Uterus (tissue), 4 donors: ENCODE data around the gene PPP1CB. TPM values are rescaled to one million over a fixed set of nuclear protein-coding genes. Genes with fewer than 3 reads are reported as not detected.
"Not testable (repeated sequence)": the region's sequence is repeated elsewhere in the genome, so short reads cannot be mapped to it uniquely, and the experiment has no call there.

ENCODE experiments used
- DNase-seq, 2 donors: peaks; one replicate each; pipeline ENCODE4 v3.0.0-alpha.2; 2019 to 2020
- H3K27ac ChIP-seq, 2 donors: fragments of 200-600 bp; sonication (generic); 1 replicate in 1 of 2; 2 replicates in 1 of 2; pipeline ENCODE4 v1.5.1; 2016 to 2018
- H3K27me3 ChIP-seq, 2 donors: fragments of 200-600 bp; sonication (generic); one replicate each; pipeline ENCODE4 v1.5.1; 2018 to 2019; ENCODE audit warnings: control low read depth in 1 of 2
- H3K36me3 ChIP-seq, 2 donors: fragments of 200-600 bp; sonication (generic); one replicate each; pipeline ENCODE4 v1.5.1; 2019; ENCODE audit warnings: control low read depth in 1 of 2
- H3K4me1 ChIP-seq, 2 donors: fragments of 200-600 bp; sonication (generic); one replicate each; pipeline ENCODE4 v1.5.1; 2018 to 2019; ENCODE audit warnings: control low read depth in 1 of 2
- H3K4me3 ChIP-seq, 2 donors: fragments of 200-600 bp; sonication (generic); 1 replicate in 1 of 2; 2 replicates in 1 of 2; pipeline ENCODE4 v1.5.1; 2018 to 2019; ENCODE audit warnings: mild to moderate bottlenecking in 1 of 2
- H3K9me3 ChIP-seq, 2 donors: fragments of 200-600 bp; sonication (generic); one replicate each; pipeline ENCODE4 v1.5.1; 2019; ENCODE audit warnings: control low read depth in 1 of 2
- CTCF ChIP-seq, 4 experiments: fragments of 200-600 bp in 2 of 4; fragments of 450-650 bp in 2 of 4; sonication (generic) in 2 of 4; IDR thresholded peaks; one replicate each; pipeline ENCODE4 v1.5.1; 2016 to 2019; ENCODE audit warnings: antibody characterized with exemption in 4 of 4, mild to moderate bottlenecking in 2 of 4, moderate library complexity in 1 of 4
- POLR2A ChIP-seq, 2 donors: fragments of 450-650 bp; IDR thresholded peaks; one replicate each; pipeline ENCODE4 v1.6.1; 2016; ENCODE audit warnings: antibody characterized with exemption in 2 of 2, mild to moderate bottlenecking in 1 of 2, moderate library complexity in 1 of 2
- intact Hi-C: fragments of 100-400 bp; cut with DNase I; formaldehyde crosslinking; loops from one replicate; pipeline ENCODE4 v1.15.1; 2023; ENCODE audit warnings: low total_unique reads
- total RNA-seq, 4 donors: library from RNA; depleted of rRNA in 3 of 4; stranded (reverse); fragments of >200 nt in 3 of 4; gene quantifications; one replicate each; pipeline versions ENCODE4 v1.1.0 to v1.2.4, GENCODE V29; 2014 to 2023
- donor health status: DM: yes; HTN: yes; CAD: no.

Gene PPP1CB
- total RNA-seq, 4 donors from 2014 or later = 366 to 610 (median 470) TPM

GRCh38 chr2:28780496-28780895 lies 28.9 kb downstream of the PPP1CB start:
- intact Hi-C loops = no loop called here
- Histone ChIP-seq H3K9me3 (no peaks in the 10 kb centered on the region), H3K4me3 (no peak overlapping the region), H3K4me1 (peaks cover 2 to 7% of the 10 kb centered on the region in 2 donors), H3K36me3 (no peaks in the 10 kb centered on the region), H3K27ac (no peak overlapping the region), H3K27me3 (no peaks in the 10 kb centered on the region)
- DNase-seq = no peak
- TF ChIP-seq POLR2A (IDR thresholded peaks at IDR 0.05) (no peak), CTCF (IDR thresholded peaks at IDR 0.05) (no peak)

- intact Hi-C loops = no loop called here
- Histone ChIP-seq H3K36me3 (no peaks in the 10 kb centered on the region), H3K9me3 (no peaks in the 10 kb centered on the region), H3K4me3 (no peak overlapping the region), H3K4me1 (no peaks in the 10 kb centered on the region), H3K27me3 (no peaks in the 10 kb centered on the region), H3K27ac (no peak overlapping the region)
- TF ChIP-seq POLR2A (IDR thresholded peaks at IDR 0.05) (no peak), CTCF (IDR thresholded peaks at IDR 0.05) (no peak)
- DNase-seq = no peak
These were observed 30.8 kb downstream of the PPP1CB start for GRCh38 chr2:28782423-28782822.

GRCh38 chr2:28784570-28784969 lies 32.9 kb downstream of the PPP1CB start:
- not testable (repeated sequence) for DNase-seq, H3K27ac ChIP-seq

GRCh38 chr2:28796620-28797019 lies 45.0 kb downstream of the PPP1CB start:
- H3K4me1 ChIP-seq = no peaks in the 10 kb centered on the region
- no peaks in the 10 kb centered on the region for H3K27me3 ChIP-seq
- H3K4me3 ChIP-seq = no peak overlapping the region
- no peak overlapping the region for H3K27ac ChIP-seq
- DNase-seq = no peak
- TF ChIP-seq POLR2A (IDR thresholded peaks at IDR 0.05) (no peak), CTCF (IDR thresholded peaks at IDR 0.05) (no peak)
- peaks cover 0 to 7% of the 10 kb centered on the region in 2 donors for H3K9me3 ChIP-seq
- intact Hi-C loops = no loop called here
- H3K36me3 ChIP-seq = no peaks in the 10 kb centered on the region

More at GRCh38 chr2:28784570-28784969, 32.9 kb downstream of the PPP1CB start:
- H3K4me3 ChIP-seq, H3K4me1 ChIP-seq, intact Hi-C loops, H3K9me3 ChIP-seq, H3K27me3 ChIP-seq, H3K36me3 ChIP-seq: not testable (repeated sequence)

GRCh38 chr2:28801726-28802125 lies 50.1 kb downstream of the PPP1CB start:
- intact Hi-C loops = no loop called here
- Histone ChIP-seq H3K9me3 (no peaks in the 10 kb centered on the region), H3K36me3 (no peaks in the 10 kb centered on the region), H3K27ac (no peak overlapping the region), H3K27me3 (no peaks in the 10 kb centered on the region), H3K4me1 (peaks cover 0 to 8% of the 10 kb centered on the region in 2 donors), H3K4me3 (no peak overlapping the region)
- TF ChIP-seq CTCF (IDR thresholded peaks at IDR 0.05) = no peak
- no peak for DNase-seq

GRCh38 chr2:28802975-28803429 lies 51.4 kb downstream of the PPP1CB start:
- H3K4me3 ChIP-seq = no peak overlapping the region
- no peak for TF ChIP-seq CTCF (IDR thresholded peaks at IDR 0.05)
- no peak for TF ChIP-seq POLR2A (IDR thresholded peaks at IDR 0.05)
- no peaks in the 10 kb centered on the region for H3K36me3 ChIP-seq
- H3K27me3 ChIP-seq = no peaks in the 10 kb centered on the region
- DNase-seq = no peak
- H3K9me3 ChIP-seq = no peaks in the 10 kb centered on the region
- peaks cover 0 to 8% of the 10 kb centered on the region in 2 donors for H3K4me1 ChIP-seq
- intact Hi-C loops = no loop called here
- peak overlapping the region; percentile 1 to 25 for H3K27ac ChIP-seq
